Left cardiac atrium (tissue), 4 donors: Measurements from ENCODE around the gene CDC42SE2. TPM values are rescaled to one million over a fixed set of nuclear protein-coding genes. Genes with fewer than 3 reads are reported as not detected.
A peak's percentile ranks its signal among the peaks of the same experiment; 100 is the strongest.
"Not testable (repeated sequence)": the region's sequence is repeated elsewhere in the genome, so short reads cannot be mapped to it uniquely, and the experiment has no call there.

Experiments
- ATAC-seq, 2 donors: fragments of 200-7000 bp; cut with Tn5 transposase; one replicate each; pipeline ENCODE4 v1.9.1; 2020; ENCODE audit warnings: mild to moderate bottlenecking in 2 of 2, moderate library complexity in 2 of 2
- DNase-seq: peaks from one replicate; pipeline ENCODE4 v3.0.0-alpha.2; 2020
- intact Hi-C, 2 donors: fragments of 100-400 bp; cut with DNase I; formaldehyde crosslinking; loops; one replicate each; pipeline versions ENCODE4 v1.14.1 to v1.15.1; 2022 to 2023
- total RNA-seq, 2 donors: library from RNA; stranded (reverse); fragmentation: NEBNext Ultra II Directional; extraction: Animal tissue kit (Norgen Biotek cat#: 25700); gene quantifications; one replicate each; pipeline ENCODE4 v1.2.1, GENCODE V29; 2021
- donor health status: DM: no; HTN: yes; CAD: no.
- donor health status: DM: no; HTN: yes; CAD: no; lungs with severe emphysema.
- donor health status: DM: yes; HTN: yes; CAD: no.
- donor health status: Dilated cardiomyopathy.

Gene CDC42SE2
- total RNA-seq, 2 donors from 2014 or later = 12.8 to 15.4 TPM

DNA sequence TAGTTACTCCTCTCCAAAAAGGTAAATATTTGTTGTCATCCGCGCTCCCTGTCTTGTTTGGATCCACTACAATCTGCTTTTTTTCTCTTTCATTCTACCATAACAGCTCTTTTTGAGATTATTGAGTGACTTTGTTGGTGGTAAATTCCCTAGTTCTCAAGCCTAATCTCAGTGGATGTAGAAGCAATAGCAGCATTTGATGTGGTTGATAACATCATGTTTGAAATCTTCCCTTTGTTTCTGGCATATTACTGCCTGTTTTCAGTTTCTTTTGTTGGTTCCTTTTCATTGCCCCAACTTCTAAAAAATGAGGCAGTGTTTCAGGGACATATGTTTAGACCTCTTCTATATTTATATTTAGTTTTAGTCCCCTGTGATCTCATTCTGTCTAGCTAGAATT is 8.9 kb downstream of the CDC42SE2 start:
- ATAC-seq = no peak
- DNase-seq = no peak
- intact Hi-C loops = no loop called here

DNA sequence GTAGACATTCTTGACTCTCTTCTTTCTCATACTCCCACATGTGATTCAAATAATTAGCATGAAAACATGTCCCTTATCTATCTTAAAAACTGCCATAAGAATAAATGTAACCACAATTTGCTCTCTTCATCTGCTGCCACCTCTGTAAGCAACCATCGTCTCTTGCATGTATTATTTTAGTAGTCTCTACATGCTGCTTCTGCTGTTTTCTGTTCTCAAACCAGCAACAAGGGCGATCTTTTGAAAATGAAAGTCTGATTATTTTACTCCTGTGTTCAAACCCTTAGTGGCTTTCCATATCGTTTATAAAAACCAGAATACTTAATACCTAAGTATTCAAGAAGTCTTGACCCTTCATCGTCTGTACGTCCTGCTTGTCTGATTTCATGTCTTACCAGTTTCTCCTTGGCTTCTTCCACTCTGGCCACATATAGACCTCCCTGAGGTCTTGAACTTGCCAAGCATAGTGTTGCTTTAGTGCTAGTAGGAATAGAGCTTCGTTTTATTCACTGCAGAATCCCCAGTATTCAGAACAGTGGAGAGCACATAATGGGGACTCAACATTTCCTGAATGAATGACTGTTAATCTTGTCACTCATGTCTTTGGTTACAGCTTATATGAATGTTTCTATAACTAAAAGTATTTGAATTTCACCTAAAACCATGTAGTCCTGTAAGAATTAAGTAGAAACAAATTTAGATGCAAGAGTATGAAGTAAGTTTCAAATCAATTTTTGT is 10.6 kb downstream of the CDC42SE2 start:
- DNase-seq (no peak), ATAC-seq (no peak)
- intact Hi-C loops = no loop called here

DNA sequence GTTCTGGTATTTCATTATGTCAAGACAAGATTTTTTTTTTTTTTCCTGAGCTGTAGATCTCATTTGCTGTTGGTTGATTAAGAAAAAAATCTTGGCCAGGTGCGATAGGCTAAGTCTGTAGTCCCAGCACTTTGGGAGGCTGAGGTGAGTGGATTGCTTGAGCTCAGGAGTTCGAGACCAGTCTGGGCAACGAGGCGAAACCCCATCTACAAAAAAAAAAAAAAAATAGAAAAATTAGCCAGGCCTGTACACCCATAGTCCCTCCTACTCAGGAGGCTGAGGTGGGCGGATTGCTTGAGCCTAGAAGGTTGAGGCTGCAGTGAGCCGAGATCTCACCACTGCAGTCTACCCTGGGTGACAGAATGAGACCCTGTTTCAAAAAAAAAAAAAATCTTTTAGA is 12.2 kb downstream of the CDC42SE2 start:
- ATAC-seq (no peak), DNase-seq (no peak)
- intact Hi-C loops = no loop called here

DNA sequence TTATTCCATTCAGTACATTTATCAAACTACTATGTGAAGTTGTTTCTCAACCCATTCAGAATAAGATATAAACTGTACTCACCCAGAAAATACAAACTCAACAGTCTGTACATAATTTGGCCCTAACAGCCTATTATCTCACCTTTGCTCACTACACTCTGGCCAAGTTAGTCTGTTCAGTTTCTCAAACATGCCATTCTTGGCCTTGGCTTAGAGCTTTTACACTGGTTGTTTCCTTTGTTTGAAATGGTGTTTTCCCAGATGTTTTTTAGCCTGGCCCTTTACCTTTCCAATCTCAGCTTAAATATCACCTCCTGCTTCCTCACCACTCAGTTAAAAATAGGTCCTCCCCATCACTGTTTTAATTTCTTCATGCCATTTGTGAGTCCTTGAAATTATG is 13.6 kb downstream of the CDC42SE2 start:
- intact Hi-C loops = no loop called here
- DNase-seq (no peak), ATAC-seq (no peak)

DNA sequence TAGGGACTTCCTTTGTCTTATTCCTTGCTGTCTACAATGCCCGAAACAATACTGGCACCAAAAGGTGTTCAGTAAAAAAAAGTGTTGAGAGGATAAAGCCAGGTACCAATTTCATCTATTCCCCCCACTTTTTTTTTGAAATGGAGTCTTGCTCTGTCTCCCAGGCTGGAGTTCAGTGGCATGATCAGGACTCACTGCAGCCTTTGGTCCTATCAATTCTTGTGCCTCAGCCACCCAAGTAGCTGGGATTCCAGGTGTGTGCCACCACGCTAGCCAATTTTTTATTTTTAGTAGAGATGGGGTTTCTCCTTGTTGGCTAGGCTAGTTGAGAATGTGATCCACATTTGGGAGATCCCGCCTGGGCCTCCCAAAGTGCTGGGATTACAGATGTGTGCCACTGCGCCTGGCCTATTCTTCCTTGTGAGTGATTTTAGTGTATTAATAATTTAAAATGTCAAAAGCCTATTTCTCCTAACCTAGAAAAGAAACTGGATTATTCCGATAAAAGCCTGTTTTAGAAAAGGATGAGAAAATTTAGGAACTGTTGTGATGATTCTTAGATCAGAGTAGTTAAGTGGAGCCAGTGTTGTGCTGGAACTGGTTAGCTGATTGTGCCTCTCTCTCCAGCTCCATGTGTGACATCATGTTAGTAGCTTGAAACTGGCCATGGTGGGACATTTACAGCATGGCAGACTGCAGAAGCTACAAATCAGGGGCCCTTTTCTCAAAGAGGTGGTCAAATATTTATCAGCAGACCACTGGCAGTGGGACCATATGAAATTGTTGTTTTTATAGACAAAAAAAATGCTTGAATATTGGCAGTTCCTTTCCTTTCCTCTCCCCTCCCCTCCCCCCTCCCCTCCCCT is 14.3 kb downstream of the CDC42SE2 start:
- ATAC-seq (no peak), DNase-seq (no peak)
- intact Hi-C loops = no loop called here

DNA sequence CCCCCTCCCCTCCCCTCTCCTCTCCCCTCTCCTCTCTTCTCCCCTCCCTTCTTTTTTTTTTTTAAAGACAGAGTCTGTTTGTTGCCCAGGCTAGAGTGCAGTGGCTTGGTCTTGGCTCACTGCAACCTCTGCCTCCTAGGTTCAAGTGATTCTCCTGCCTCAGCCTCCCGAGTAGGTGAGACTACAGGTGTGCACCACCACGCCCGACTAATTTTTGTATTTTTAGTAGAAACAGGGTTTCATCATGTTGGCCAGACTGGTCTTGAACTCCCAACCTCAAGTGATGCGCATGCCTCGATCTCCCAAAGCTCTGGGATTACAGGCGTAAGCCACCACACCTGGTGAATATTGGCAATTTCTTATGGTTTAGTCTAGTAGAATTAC is 14.9 kb downstream of the CDC42SE2 start:
- DNase-seq, intact Hi-C loops, ATAC-seq: not testable (repeated sequence)

DNA sequence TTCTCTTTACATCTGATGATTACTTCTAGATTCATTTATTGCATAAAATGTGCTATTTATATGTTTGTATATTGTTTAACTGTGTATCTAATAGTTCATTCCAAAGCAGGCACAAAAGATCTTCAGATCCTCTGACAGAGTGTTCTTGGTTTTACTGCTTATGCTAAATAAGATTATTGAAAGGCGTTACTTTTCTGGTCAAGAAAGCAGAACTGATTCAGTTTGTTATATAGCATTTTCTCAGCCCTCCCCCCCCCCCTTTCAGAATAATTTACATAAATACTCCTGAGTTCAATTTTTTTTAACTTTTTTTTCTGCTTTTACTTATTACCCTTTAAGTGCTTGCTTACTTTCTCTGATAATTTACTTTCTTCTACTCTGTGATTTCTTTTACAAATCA is 15.4 kb downstream of the CDC42SE2 start:
- intact Hi-C loops = no loop called here
- ATAC-seq = no peak
- DNase-seq = no peak

DNA sequence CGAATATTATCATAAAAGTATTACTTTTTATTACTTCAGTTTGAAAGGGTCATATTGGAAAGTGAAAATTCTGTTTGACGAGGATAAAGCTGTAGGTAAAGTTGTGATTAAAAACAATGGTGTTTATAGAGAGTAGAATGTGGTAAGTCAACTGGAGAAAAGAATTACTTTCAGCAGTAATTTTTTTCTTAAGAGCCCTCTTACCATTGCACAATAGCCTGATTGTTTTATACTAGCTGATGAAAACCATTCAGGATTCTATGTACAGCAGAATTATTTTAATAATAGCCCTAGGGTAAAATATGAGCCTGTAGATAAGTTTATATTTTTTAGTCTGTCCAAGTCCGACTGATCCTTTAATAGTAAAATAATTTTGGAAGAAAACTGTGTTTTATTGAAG is 16.6 kb downstream of the CDC42SE2 start:
- DNase-seq = no peak
- intact Hi-C loops = no loop called here

DNA sequence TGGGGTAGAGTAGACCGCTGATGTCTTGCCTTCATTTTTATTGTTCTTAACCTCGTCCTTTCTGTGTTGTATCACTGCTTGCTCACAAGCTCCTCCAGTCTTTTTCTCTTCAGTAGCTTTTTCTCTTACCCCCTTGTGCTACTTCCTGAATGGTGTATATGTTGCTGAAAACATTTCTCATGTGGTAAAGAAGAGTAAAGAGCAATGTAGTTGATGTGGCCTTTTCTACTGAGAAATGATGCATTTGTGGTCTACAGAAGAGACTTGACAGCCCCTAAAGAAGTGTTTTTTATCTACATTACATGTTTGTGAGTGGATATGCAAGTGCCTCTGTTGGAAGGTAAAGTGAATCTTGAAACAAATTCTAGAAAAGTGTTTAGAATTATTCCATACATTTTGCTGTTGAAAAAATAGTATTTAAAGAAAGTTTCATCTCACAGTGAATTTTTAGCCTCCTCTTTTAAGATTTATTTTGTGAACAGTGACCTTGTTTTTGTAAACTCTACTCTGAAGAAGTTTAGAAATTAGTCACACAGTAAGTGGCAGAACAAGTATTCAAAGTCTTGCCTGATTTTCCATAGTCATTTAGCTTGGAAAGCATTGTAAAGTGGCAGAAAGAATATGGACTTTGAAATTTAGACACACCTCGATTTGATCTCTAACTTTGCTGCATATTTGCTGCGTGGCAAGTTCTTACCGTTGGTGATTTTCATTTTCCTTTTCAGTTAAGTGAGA is 17.4 kb downstream of the CDC42SE2 start:
- intact Hi-C loops = no loop called here
- no peak for DNase-seq
- peak in 1 of 2 donors; percentile 55 for ATAC-seq

More for the DNA sequence above, 16.6 kb downstream of the CDC42SE2 start:
- ATAC-seq = no peak

DNA sequence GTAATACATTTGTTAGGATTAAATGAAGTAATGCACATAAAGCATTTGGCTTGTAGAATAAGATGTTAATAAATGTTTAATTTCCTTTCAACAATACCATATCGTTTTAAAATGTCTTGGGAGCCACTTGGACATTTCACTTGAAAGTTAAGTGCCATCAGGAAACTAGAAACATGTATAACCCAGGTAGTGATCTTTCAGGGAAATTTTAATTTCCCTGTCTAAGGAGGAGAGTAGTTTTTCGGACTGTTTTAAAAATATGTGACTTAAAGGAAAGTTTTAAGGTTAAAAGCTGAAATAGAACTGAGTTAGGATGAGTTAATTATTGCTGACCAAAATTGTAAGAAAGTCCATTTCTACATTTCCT is 18.0 kb downstream of the CDC42SE2 start:
- ATAC-seq = no peak
- DNase-seq = no peak
- intact Hi-C loops = no loop called here

DNA sequence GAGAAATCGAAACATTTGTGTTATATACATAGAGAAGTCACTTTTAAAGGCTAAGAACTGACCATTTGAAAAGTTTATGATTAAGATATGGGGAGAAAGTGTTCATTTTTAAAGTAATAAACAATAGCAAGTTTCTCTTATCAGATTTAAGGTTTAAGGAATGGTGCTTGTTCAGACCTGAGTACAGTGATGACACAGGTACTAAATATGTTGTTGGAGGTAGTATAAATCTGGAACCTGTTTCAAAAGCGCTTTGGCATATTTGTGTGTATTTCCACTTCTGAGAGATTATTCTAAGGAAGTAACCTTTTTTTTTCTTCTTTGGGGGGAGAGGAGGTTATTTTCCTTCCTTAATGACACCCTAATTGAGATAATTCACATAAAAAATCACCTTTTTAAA is 18.4 kb downstream of the CDC42SE2 start:
- intact Hi-C loops = no loop called here
- DNase-seq (no peak), ATAC-seq (no peak)

DNA sequence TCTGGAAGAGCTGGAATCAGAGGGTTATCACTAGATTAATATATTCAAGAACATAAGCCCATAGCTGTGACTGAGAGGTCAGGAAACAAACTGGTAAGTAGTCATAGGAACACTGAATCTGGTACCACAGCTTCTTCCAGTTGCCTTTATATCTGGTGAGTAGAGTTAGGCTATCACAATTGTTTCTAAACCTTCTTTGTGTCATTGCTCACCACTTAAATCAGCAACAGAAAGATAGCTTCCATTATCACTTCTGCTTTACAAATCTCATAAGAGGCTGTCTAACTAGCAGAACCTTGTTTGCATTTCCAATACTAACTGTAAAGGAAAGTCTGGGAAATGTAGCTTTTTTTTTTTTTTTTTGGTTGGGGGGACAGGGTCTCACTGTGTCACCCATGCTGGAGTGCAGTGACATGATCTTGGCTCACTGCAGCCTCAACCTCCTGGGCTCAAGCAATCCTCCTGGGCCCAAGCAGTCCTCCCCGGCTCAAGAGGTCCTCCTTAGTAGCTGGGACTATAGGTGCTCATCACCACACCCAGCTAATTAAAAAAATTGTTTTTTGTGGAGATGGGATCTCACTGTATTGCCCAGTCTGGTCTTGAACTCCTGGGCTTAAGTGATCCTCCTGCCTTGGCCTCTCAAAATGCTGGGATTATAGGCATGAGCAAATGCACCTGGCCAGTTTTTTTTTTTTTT is 22.0 kb downstream of the CDC42SE2 start:
- intact Hi-C loops = no loop called here
- ATAC-seq (no peak), DNase-seq (no peak)

DNA sequence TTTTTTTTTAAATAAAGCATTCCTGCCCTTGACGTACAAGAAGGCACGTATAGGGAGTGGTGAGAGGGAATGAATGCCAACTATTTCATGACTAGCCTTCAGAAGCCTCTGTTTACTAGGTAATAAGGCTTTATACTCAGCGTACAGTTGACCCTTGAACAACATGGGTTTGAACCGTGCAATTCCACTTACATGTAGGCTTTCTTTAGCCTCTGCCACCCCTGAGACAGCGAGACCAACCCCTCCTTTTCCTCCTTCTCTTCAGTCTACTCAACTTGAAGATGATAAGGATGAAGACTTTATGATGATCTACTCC is 22.5 kb downstream of the CDC42SE2 start:
- intact Hi-C loops = no loop called here
- ATAC-seq (no peak), DNase-seq (no peak)

DNA sequence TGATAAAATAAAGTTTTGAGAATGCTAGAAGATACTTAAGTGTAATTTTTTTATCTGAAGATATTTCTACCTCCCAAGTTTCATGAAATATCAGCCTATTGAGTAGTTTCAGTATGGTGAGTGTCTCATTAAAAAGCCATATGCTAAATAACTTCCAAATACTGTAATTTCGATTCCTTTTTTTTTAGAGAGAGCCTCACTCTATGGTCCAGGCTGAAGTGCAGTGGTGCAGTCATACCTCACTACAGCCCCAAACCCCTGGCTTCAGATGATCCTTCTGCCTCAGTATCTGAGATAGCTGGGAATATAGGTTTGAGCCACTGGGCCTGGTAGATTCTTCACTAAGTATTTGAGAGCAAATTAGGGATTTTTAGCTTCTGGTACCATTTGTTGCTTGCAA is 24.5 kb downstream of the CDC42SE2 start:
- no peak for DNase-seq
- no peak for ATAC-seq
- intact Hi-C loops = no loop called here

DNA sequence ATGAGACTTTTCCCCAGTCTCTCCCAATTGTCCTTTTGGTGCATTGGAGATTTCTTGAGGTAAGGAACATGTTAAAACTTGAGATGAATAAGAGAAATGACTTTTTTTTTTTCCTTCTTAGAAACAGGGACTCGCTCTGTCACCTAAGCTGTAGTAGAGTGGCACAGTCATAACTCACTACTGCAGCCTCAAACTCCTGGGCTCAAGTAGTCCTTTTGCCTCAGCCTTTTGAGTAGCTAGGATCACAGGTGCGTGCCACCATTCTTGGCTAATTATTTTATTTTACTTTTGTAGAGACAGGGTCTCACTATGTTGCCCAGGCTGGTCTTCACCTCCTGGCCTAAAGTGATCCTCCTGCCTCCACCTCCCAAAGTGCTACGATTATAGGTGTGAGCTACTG is 25.9 kb downstream of the CDC42SE2 start:
- ATAC-seq = no peak
- intact Hi-C loops = no loop called here

DNA sequence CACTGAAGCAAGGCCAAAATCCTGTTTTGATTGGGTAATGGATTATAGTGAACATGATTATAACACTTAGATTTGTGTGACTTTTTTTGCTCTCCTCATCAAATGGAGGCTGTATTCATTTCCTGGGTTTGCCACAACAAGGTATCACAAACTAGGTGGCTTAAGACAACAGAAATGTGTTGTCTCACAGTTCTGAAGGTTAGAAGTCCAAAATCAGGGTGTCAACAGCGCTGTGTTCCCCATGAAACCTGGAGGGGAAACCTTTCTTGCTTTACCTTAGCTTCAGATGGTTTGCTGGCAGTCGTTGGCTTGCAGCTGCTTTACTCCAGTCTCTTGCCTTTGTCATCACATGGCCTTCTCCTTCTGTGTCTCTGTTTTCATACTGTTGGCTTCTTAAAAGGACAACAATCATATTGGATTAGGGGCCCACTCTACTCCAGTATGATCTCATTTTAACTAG is 32.4 kb downstream of the CDC42SE2 start:
- no peak for DNase-seq
- intact Hi-C loops = no loop called here
- ATAC-seq = no peak

More for the DNA sequence above, 25.9 kb downstream of the CDC42SE2 start:
- DNase-seq = no peak

DNA sequence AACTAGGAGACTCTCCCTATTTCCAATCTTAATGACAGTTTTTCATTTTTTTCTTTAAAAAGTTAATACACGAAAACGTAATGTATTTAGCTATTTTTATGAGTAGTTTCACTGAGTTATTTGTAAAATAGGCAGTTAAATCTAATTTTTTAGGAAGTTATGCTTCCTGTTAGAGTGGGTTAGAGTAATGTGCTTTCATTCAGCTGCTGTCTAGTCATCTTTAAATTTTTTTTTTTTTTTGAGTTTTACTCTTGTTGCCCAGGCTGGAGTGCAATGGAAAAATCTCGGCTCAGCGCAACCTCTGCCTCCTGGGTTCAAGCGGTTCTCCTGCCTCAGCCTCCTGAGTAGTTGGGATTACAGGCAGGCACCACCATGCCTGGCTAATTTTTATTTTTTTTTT is 34.0 kb downstream of the CDC42SE2 start:
- ATAC-seq (no peak), DNase-seq (no peak)
- intact Hi-C loops = no loop called here

DNA sequence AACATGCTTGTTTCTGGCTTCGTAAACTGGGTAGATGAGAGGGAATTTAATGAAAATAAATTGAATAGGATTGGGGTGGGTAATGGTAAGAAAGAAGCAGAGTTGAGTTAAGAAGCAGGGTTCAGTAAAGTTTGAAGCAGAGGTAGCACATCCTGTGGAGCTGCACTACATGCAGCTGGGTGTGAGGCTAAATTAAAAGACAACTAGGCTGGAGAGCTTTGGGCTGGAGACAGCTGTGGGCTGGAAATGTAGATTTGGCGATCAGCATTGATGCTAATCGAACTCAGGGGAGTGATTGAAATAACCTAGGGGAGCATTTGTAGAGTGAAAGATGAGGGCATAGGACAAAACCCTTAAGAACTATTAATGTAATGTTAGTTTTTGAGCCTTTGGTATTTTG is 35.6 kb downstream of the CDC42SE2 start:
- ATAC-seq (no peak), DNase-seq (no peak)
- intact Hi-C loops = no loop called here

DNA sequence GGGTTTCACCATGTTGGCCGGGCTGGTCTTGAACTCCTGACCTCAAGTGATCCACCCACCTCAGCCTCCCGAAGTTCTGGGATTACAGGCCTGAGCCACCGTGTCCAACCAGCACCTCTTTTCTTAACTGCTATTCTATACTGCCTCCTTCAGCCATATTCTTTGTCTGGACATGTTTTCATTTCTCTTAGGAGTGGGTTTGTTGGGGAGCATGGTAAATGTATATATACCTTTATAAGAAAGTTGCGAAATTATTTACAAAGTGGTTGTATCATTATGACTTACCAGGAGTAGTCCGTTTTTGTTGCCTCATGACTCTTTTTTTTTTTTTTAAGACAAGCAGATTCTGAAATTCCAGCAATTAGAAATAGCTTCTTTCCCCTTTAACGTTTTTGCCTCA is 38.7 kb downstream of the CDC42SE2 start:
- no peak for ATAC-seq
- no peak for DNase-seq
- intact Hi-C loops = no loop called here

DNA sequence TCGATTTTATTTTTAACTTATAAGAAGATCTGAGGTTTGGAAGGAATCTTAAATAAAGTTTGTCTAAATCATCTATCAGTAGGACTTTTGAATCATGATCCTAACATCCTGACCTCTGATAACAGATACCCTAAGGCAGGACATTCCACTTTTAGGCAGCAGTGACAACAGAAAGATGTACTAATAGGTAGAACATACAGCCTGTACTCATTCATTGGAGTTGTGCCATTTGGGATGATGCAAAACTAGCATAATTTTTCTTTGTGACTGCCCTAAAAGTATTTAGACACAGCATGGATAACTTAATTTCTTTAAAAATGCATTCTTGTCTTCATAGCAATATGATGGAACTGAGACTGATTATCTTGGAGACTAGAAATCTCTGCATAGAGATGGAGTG is 39.7 kb downstream of the CDC42SE2 start:
- no peak for ATAC-seq
- no peak for DNase-seq
- intact Hi-C loops = no loop called here
